Measurements from ENCODE around the gene SETD1A. TPM values are rescaled to one million over a fixed set of nuclear protein-coding genes. Genes with fewer than 3 reads are reported as not detected.

SETD1A gene
- total and polyA plus RNA-seq, 9 of the 15 experiments (the other 6 are each of a cell fraction or from before 2014, with no cell fraction given) = 0.08 to 36.0 (median 4.2) TPM

DNA sequence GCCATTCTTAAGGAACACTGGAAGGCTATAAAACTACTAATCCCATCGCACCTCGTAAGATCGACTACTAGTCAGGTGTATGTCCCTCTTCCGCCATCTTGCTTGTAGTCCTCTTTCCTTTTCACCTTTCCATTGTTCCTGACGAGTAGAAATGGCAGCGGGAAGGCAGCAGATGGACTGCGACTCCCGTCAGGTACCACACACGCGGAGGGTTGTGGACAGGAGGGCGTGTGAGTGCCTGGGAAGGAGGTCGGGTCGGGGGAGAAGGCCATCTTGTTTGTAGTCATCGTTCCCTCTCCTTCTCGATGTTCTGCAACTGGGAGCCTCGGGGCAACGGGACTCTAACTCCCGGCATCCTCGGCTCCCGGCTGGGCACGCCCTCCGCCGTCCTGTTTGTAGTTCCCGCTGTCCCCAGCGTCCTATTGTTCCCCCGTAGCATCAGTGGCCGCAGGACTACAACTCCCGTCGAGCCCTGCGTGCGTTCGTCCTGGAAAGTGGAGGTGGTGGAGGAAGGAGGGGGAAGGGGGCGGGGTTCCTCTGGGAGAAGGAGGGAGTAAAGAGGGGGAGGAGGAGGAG lies 34.5 kb upstream of the SETD1A start (continued):
- TF ChIP-seq, protein P1, sequence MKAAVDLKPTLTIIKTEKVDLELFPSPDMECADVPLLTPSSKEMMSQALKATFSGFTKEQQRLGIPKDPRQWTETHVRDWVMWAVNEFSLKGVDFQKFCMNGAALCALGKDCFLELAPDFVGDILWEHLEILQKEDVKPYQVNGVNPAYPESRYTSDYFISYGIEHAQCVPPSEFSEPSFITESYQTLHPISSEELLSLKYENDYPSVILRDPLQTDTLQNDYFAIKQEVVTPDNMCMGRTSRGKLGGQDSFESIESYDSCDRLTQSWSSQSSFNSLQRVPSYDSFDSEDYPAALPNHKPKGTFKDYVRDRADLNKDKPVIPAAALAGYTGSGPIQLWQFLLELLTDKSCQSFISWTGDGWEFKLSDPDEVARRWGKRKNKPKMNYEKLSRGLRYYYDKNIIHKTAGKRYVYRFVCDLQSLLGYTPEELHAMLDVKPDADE (conservative IDR thresholded peaks at IDR 0.05; ENCODE audit: control insufficient read depth, low read depth, low read length) = peak; percentile 100
- TF ChIP-seq, protein P2, sequence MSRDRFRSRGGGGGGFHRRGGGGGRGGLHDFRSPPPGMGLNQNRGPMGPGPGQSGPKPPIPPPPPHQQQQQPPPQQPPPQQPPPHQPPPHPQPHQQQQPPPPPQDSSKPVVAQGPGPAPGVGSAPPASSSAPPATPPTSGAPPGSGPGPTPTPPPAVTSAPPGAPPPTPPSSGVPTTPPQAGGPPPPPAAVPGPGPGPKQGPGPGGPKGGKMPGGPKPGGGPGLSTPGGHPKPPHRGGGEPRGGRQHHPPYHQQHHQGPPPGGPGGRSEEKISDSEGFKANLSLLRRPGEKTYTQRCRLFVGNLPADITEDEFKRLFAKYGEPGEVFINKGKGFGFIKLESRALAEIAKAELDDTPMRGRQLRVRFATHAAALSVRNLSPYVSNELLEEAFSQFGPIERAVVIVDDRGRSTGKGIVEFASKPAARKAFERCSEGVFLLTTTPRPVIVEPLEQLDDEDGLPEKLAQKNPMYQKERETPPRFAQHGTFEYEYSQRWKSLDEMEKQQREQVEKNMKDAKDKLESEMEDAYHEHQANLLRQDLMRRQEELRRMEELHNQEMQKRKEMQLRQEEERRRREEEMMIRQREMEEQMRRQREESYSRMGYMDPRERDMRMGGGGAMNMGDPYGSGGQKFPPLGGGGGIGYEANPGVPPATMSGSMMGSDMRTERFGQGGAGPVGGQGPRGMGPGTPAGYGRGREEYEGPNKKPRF (IDR thresholded peaks at IDR 0.05; ENCODE audit: low read depth, low read length) = no peak
- TF ChIP-seq BRD9 (IDR thresholded peaks at IDR 0.05; ENCODE audit: low read depth, partially characterized antibody) = peak; percentile 17
- TF ChIP-seq, protein P3, sequence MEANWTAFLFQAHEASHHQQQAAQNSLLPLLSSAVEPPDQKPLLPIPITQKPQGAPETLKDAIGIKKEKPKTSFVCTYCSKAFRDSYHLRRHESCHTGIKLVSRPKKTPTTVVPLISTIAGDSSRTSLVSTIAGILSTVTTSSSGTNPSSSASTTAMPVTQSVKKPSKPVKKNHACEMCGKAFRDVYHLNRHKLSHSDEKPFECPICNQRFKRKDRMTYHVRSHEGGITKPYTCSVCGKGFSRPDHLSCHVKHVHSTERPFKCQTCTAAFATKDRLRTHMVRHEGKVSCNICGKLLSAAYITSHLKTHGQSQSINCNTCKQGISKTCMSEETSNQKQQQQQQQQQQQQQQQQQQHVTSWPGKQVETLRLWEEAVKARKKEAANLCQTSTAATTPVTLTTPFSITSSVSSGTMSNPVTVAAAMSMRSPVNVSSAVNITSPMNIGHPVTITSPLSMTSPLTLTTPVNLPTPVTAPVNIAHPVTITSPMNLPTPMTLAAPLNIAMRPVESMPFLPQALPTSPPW (CRISPR knock-in tag; IDR thresholded peaks at IDR 0.05) = peak; percentile 98
- TF ChIP-seq ZNF507 (tag; conservative IDR thresholded peaks at IDR 0.05) = no peak
- TF ChIP-seq ZNF780A (CRISPR knock-in tag; IDR thresholded peaks at IDR 0.05) = no peak
- TF ChIP-seq ARHGAP35 (IDR thresholded peaks at IDR 0.05; ENCODE audit: partially characterized antibody) = no peak
- TF ChIP-seq, protein P4, sequence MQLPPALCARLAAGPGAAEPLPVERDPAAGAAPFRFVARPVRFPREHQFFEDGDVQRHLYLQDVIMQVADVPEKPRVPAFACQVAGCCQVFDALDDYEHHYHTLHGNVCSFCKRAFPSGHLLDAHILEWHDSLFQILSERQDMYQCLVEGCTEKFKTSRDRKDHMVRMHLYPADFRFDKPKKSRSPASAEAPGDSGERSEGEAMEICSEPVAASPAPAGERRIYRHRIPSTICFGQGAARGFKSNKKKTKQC (CRISPR knock-in tag; IDR thresholded peaks at IDR 0.05) = peak; percentile 26; the same call in 1 of the 2 replicates
- TF ChIP-seq, protein P5, sequence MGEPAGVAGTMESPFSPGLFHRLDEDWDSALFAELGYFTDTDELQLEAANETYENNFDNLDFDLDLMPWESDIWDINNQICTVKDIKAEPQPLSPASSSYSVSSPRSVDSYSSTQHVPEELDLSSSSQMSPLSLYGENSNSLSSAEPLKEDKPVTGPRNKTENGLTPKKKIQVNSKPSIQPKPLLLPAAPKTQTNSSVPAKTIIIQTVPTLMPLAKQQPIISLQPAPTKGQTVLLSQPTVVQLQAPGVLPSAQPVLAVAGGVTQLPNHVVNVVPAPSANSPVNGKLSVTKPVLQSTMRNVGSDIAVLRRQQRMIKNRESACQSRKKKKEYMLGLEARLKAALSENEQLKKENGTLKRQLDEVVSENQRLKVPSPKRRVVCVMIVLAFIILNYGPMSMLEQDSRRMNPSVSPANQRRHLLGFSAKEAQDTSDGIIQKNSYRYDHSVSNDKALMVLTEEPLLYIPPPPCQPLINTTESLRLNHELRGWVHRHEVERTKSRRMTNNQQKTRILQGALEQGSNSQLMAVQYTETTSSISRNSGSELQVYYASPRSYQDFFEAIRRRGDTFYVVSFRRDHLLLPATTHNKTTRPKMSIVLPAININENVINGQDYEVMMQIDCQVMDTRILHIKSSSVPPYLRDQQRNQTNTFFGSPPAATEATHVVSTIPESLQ (CRISPR knock-in tag; IDR thresholded peaks at IDR 0.05) = no peak
- TF ChIP-seq, protein P6, sequence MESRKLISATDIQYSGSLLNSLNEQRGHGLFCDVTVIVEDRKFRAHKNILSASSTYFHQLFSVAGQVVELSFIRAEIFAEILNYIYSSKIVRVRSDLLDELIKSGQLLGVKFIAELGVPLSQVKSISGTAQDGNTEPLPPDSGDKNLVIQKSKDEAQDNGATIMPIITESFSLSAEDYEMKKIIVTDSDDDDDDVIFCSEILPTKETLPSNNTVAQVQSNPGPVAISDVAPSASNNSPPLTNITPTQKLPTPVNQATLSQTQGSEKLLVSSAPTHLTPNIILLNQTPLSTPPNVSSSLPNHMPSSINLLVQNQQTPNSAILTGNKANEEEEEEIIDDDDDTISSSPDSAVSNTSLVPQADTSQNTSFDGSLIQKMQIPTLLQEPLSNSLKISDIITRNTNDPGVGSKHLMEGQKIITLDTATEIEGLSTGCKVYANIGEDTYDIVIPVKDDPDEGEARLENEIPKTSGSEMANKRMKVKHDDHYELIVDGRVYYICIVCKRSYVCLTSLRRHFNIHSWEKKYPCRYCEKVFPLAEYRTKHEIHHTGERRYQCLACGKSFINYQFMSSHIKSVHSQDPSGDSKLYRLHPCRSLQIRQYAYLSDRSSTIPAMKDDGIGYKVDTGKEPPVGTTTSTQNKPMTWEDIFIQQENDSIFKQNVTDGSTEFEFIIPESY (CRISPR knock-in tag; IDR thresholded peaks at IDR 0.05) = 0 out of 2 replicates have a peak, but pooled peaks have one; percentile 20
- peak; percentile 20; the same call in 1 of the 2 replicates for TF ChIP-seq NFE2 (IDR thresholded peaks at IDR 0.05; ENCODE audit: low read depth)
- peak; percentile 83; the same call in 1 of the 2 replicates for TF ChIP-seq HOXB6 (CRISPR knock-in tag; IDR thresholded peaks at IDR 0.05; ENCODE audit: borderline replicate concordance)
- TF ChIP-seq, protein P7, sequence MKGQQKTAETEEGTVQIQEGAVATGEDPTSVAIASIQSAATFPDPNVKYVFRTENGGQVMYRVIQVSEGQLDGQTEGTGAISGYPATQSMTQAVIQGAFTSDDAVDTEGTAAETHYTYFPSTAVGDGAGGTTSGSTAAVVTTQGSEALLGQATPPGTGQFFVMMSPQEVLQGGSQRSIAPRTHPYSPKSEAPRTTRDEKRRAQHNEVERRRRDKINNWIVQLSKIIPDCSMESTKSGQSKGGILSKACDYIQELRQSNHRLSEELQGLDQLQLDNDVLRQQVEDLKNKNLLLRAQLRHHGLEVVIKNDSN (CRISPR knock-in tag; IDR thresholded peaks at IDR 0.05) = peak; percentile 63
- TF ChIP-seq ZNF589 (CRISPR knock-in tag; IDR thresholded peaks at IDR 0.05; ENCODE audit: low read depth) = no peak
